HG03432 (cell line): Measurements from ENCODE around the gene NR2F6.

Experiments
- ATAC-seq: cut with Tn5 transposase; IDR thresholded peaks from one replicate; pipeline ENCODE4 v1.9.1; 2021; ENCODE audit warnings: mild to moderate bottlenecking, moderate library complexity; ENCODE audit not compliant: unreplicated experiment

NR2F6 gene

DNA sequence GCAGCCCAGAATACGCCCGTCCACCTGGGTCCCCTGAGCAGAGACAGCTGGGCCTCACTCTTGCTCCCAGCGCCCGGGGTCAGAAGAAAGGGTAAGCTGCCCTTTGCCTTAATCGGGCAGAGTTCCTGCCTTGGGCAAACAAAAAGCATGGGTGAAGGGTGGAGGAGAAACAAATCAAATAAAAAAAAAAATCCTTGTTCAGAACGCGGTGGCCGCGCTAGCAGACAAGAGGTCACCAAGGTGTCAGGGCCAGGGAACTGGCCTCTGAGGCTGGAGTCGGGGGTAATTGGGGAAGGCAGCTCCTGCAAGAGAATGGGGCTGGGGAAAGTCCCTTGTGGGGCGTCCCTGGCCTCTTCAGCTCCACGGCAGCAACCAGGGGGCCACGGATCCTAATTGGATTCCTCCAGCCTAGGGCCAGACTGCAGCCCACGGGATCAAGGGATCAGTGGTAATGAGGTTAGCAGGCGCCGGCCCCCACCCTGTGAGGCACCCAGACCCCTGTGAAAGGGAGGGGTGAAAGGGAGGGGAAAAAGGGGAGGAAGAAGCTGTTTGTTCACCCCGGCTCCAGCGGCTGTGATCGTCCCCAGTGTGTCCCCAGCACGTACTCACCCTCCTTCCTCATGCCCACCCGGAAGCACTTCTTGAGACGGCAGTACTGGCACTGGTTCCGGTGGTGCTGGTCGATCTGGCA is 5.5 kb downstream of the NR2F6 start:
- ATAC-seq = no peak

DNA sequence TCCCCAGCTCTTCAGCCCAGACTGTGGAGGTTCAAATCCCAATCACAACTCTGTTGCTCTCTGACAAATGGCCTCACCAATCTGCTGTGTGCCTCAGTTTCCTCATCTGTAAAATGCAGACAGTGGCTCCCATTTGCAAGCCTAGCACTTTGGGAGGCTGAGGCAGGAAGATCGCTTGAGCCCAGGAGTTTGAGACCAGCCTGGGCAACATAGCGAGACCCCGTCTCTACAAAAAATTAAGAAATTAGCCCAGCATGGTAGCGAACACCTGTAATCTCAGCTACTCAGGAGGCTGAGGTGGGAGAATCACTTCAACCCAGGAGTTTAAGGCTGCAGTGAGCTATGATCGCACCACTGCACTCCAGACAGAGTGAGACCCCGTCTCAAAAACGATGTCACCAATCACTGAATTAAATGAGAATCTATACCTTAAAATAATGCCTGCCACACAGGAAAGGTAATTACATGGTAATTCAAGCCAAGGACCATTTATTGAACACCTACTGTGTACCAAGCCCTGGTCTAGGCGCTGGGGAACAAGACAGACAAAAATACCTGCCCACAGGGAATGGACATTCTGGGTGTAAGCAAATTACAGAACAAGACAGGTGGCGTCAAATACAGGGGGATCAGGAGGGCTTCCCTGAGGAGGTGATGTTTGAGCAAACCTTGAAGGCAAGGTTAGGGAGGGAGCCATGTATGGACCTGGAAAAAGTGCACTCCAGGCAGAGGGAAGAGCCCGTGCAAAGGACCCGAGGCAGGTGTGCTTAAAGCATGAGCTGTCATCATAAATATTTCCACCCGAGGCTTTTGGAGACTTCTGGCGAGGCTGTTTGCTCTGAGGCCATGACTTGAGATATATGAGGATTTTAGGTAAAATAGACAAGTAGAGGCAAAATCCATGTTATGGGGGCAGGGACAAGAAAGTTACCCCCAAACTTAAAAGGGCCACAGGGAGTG is 7.7 kb downstream of the NR2F6 start:
- no peak for ATAC-seq

GRCh38 chr19:17236811-17237543 is 8.7 kb downstream of the NR2F6 start:
- ATAC-seq = no peak

- ATAC-seq = no peak
These were observed 9.5 kb downstream of the NR2F6 start for GRCh38 chr19:17235971-17236777.

DNA sequence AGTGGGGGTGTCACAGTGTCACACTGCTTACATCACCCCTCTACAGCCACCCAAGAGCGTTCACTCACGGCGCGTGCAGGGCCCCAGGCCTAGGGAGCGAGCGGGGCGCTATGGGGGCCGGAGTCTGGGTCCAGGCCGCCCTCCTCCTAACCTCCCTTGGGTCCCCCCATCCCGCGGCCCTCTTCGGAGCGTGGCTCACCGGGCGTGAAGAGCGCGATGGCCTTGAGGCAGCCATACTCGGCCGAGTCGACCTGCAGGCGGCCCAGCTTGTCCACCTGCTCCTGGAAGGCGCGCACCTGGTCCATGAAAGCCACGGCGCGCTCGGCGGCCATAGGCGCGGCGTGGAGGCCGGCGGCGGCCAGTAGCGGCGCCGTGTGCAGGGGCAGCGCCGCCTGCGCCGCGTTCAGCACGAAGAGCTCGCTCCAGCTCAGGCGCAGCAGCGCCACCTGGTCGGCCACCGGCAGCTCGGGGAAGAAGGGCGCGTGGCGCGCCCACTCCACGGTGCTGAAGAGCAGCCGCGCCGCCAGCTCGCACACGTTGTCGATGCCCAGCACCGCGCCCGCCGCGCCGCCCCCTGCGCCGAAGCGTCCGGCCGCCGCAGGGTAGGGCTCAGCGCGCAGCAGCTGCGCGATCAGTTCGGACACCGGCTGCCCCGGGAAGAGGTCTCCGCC is 10.3 kb downstream of the NR2F6 start:
- peak; percentile 68 for ATAC-seq

- no peak for ATAC-seq
These were observed 10.8 kb downstream of the NR2F6 start for GRCh38 chr19:17234911-17235299.

DNA sequence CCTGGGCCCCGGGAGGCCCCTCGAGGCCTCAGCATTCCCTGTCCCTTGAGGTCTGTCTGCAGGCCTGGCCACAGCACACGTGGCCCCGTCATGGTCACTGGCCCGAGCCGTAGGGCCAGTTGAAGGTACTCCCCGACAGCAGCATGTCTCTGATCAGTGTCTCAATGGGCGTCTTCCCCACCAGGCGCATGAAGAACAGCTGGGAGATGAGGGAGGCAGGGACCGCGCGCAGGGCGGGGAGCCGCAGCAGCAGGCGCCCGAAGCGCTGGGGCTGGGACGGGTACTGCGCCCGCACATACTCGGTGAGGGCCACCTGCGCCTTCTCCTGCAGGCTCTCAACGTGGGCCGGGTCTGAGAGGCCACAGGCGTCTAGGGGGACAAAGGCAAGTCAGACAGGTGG is 13.5 kb downstream of the NR2F6 start:
- ATAC-seq = no peak

DNA sequence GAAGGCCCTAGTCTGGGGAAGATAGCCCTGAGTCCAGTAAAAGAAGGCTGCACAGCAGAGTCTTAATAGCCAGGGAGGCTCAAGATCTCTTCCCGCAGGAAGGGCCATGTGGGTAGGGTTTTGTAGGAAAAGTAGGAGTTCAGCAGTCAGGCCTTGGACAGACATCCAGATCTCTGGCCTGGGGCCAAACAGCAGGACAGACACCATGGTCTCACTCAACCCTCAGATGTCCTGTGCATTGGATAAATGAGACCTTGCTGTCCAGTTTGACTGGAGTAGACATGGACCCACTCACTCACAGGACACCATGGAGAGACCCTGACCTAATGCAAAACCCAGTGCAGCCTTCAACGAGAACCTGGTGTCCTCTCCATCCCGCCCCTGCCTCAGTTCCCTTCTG is 15.8 kb downstream of the NR2F6 start:
- ATAC-seq = no peak

DNA sequence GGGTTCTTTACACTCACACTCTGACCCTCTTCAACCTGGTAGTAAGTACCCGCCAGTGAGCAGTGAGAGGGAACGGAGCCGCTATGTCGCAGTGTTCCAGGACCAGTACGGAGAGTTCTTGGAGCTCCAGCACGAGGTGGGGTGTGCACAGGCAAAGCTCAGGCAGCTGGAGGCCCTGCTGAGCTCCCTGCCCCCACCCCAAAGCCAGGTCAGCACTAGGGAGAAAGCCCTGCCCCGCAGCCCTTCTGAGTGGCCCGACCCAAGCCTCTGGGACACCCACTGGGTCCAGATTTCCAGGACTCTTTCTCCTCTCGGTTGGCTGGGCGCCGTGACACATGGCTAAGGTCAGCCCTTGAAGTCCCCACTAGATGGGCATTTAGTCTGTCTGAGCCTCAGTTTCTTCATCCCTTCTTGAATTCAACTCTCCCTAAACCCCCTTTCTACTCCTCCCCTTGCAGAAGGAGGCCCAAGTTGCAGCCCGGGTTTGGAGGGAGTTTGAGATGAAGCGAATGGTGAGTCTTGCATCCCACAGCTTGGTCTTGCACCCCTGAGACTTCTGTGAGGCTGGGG is 17.8 kb downstream of the NR2F6 start:
- ATAC-seq = no peak

DNA sequence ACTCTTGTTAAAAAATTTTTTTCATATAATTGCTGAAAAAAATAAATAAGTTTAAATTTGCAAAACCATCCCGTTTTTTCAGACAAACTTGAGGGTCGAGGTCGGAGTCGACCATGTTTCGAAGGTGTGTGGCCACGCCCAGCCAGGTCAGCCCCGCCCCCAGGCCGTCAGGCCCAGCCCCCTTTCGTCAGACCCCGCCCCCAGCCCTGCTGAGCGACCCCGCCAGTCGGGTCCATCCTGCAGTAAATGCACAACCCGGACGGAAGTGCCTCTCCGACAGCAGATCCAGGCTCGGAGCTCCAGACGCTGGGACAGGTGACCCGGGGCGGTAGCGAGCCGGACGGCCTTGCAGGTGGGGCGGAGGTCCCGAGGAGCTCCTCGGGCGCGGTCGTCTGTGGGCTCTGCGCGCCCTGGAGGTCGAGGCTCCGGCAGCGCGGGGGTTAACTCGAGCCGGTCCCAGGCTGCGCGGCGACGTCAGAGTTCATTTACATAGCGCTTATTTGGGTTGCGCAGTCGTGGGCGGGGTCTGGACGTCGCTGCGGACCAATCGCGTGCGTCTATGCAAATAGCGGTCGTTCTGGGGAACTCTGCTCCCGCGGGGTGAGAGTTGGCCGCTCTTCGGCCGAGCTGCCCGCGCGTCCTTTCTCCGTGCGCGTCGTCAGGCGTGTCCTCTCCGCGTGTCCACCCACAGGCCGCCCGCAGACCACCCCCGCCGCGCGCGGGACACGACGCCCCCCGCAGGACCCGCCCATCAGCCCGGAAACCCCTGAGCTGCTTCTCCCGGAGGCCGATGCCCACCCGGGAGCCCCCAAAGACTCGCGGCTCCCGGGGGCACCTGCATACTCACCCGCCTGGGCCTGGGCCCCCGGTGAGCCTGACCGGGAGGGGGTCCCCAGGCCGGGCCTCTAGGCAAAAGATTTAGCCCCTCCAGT is 19.5 kb downstream of the NR2F6 start, which contains the start of gene OCEL1:
Gene OCEL1, plus strand, starts transcription at position 225 of the 932 bp plus-strand sequence. Its CDS starts 22 bp downstream, at position 247.
- peak; percentile 87 for ATAC-seq

DNA sequence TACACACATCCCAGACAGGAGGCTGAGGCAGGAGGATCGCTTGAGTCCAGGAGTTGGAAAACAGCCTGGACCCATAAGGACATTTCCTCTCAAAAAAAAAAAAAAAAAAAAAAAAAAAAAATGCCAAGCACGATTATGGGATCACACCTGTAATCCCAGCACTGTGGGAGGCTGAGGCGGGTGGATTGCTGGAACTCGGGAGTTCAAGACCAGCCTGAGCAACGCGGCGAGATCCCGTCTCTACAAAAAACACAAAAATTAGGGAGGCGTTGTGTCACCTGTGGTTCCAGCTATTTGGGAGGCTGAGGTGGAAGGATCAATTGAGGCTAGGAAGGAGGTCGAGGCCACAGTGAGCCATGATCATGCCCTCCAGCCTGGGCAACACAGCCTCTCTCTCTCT is 20.7 kb downstream of the NR2F6 start:
- ATAC-seq = no peak

- no peak for ATAC-seq
These were observed 25.4 kb downstream of the NR2F6 start for GRCh38 chr19:17220207-17220758.

DNA sequence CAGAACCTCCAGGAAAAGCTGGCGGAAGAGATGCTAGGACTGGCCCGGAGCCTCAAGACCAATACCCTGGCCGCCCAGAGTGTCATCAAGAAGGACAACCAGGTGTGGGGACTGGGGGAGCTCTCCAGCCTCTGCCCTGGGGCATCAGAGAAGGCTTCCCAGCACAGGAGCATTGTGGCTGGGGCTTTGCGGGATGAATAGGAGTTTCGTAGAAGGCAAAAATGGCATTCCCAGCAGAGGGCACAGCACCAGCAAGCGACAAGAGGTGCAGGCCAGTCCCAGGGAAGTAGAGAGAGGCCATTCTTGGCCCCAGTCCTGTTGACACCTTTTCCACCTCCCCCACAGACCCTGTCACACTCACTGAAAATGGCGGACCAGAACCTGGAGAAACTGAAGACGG is 26.4 kb downstream of the NR2F6 start:
- no peak for ATAC-seq

DNA sequence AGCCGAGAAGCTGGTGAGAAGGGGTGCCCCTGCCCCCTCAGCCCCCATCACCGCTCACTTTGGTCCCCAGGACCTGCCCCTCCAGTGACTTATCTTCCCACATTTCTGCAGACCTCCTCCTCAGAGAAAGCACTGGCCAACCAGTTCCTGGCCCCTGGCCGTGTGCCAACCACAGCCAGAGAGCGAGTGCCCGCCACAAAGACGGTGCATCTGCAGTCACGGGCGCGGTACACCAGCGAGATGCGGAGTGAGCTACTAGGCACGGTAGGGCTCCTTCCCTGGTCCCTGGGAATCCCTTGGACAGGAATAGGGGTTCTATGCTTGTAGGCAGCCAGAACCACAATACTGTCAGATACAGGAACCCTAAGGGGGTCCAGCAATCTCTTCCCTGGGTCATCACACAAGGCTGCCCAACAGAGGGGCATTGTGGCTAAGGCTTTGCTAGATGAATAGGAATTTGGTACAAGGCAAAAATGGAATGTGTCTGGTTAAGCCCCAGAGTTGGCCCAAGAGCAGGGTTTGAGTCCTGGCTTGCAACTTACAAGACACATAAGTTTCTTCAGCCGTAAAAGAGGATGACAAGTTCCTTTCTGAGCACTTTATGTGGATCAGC is 29.6 kb downstream of the NR2F6 start:
- ATAC-seq = no peak

DNA sequence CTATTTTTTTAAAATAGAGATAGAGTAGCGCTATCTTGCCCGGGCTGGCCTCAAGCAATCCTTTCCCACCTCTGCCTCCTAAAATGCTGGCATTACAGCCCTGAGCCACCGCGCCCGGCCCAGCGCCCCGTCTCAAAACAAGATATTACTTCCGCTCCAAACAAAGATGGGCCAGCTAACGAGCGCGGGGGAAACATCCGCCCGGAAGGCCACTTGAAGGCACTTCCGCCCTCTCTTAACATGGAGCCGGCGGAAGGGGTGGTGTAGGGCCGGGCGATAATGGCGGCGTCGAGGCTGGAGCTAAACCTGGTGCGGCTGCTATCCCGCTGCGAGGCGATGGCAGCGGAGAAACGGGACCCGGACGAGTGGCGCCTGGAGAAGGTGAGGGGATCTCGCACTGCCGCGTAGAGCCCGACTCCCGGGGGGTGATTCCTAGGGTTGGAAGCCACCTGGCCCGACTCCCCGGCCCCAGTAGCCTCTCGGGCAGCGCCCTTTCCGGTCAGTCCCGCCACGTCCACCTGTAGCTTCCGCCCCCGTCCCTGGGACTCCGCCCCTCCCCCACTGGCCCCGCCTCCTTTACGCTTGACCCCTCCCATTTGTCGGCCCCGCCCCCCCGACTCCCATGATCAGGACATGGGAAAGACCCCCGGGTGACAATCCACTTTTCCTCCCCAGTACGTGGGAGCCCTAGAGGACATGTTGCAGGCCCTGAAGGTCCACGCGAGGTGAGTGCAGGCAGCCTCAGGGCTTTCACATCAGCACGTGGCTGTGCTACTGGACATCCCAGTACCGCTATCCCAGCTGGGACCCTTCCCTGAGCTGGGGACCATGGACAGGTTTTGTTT is 30.4 kb downstream of the NR2F6 start, which contains the start of gene USE1:
Gene USE1, plus strand, starts transcription at position 231 of the 845 bp plus-strand sequence. Its CDS starts 49 bp downstream, at position 280.
- peak; percentile 76 for ATAC-seq

GRCh38 chr19:17214508-17215126 is 31.1 kb downstream of the NR2F6 start:
- ATAC-seq = peak; percentile 3
